Suprapubic skin (tissue), 4 donors: ENCODE data around the gene ZNF185. TPM values are rescaled to one million over a fixed set of nuclear protein-coding genes. Genes with fewer than 3 reads are reported as not detected.

ENCODE experiments used
- DNase-seq, 2 donors: peaks; one replicate each; pipeline ENCODE4 v3.0.0-alpha.2; 2019; ENCODE audit warnings: low spot score in 2 of 2
- H3K27ac ChIP-seq: fragments of 200-600 bp; sonication (generic); one replicate; pipeline ENCODE4 v1.5.1; 2019
- H3K27me3 ChIP-seq: fragments of 200-600 bp; sonication (generic); one replicate; pipeline ENCODE4 v1.5.1; 2019
- H3K36me3 ChIP-seq: fragments of 200-600 bp; sonication (generic); one replicate; pipeline ENCODE4 v1.5.1; 2019
- H3K4me1 ChIP-seq: fragments of 200-600 bp; sonication (generic); one replicate; pipeline ENCODE4 v1.5.1; 2019
- H3K4me3 ChIP-seq: fragments of 200-600 bp; sonication (generic); one replicate; pipeline ENCODE4 v1.5.1; 2019; ENCODE audit warnings: mild to moderate bottlenecking
- H3K9me3 ChIP-seq: fragments of 200-600 bp; sonication (generic); one replicate; pipeline ENCODE4 v1.5.1; 2019
- EP300 ChIP-seq: sonication (generic); formaldehyde crosslinking; IDR thresholded peaks from one replicate; pipeline ENCODE4 v1.6.1; 2017; ENCODE audit warnings: antibody characterized with exemption
- POLR2A ChIP-seq, 2 donors: fragments of 450-650 bp; IDR thresholded peaks; one replicate each; pipeline ENCODE4 v1.6.1; 2017; ENCODE audit warnings: antibody characterized with exemption in 2 of 2, mild to moderate bottlenecking in 2 of 2, moderate library complexity in 2 of 2
- POLR2AphosphoS5 ChIP-seq, 3 donors: sonication (generic); formaldehyde crosslinking; IDR thresholded peaks; one replicate each; pipeline ENCODE4 v1.6.1; 2017; ENCODE audit warnings: antibody characterized with exemption in 3 of 3
- WGBS: methylation state at CpG from one replicate; pipeline ENCODE4 v1.1.5; 2018; 5-methylcytosine and 5-hydroxymethylcytosine counted together
- total RNA-seq, 4 donors: library from RNA; depleted of rRNA; stranded (reverse); fragments of >200 nt; gene quantifications; one replicate each; pipeline ENCODE4 v1.1.0, GENCODE V29; 2016
- TF ChIP-seq, protein P1 (sequence below), 2 donors: fragments of 200-600 bp in 1 of 2; fragments of 450-650 bp in 1 of 2; sonication (generic) in 1 of 2; IDR thresholded peaks; one replicate each; pipeline ENCODE4 v1.5.1; 2016 to 2019; ENCODE audit warnings: antibody characterized with exemption in 2 of 2, mild to moderate bottlenecking in 1 of 2, moderate library complexity in 1 of 2

The ZNF185 gene
- total RNA-seq, 4 donors from 2014 or later, result 50.1 to 81.3 (median 66.1) TPM

DNA sequence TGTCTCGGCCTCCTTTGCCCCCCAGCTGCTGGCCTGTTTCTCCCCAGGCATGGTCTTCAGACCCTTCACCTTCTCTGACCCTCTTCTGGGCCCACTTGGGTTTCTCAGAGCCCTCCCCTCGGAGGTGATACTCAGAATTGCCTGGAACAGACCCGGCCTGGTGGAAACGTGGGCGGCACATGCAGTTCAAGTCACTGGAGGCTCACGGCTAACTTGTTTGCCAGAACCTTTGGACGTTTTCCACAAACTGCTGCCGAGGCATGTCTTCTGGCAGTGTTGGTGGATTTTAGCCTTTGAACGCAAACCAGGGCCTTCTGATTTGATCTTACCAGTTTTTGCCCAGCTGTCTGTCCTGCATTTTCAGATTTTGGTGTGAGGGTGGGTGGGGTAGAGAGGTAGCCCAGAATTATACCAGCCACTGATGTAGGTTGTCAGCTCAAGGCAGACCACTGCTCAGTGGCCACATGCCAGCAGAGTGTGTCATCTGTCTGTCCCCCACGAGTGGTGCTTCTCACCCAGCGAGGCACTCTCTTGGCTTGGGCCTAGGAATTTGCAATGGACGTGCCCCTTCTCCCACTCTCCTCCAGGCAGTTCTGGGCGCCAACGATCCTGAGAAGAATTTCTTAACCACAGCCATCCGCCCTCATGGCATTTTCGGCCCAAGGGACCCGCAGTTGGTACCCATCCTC lies 32.5 kb upstream of the ZNF185 start:
- H3K27ac ChIP-seq, result peak overlapping the region; percentile 14
- no peaks in the 10 kb centered on the region for H3K9me3 ChIP-seq
- DNase-seq, result no peak
- H3K36me3 ChIP-seq, result peaks cover 32% of the 10 kb centered on the region
- TF ChIP-seq POLR2AphosphoS5 (IDR thresholded peaks at IDR 0.05) (no peak), EP300 (no peak), POLR2A (IDR thresholded peaks at IDR 0.05) (no peak)
- TF ChIP-seq, protein P1, sequence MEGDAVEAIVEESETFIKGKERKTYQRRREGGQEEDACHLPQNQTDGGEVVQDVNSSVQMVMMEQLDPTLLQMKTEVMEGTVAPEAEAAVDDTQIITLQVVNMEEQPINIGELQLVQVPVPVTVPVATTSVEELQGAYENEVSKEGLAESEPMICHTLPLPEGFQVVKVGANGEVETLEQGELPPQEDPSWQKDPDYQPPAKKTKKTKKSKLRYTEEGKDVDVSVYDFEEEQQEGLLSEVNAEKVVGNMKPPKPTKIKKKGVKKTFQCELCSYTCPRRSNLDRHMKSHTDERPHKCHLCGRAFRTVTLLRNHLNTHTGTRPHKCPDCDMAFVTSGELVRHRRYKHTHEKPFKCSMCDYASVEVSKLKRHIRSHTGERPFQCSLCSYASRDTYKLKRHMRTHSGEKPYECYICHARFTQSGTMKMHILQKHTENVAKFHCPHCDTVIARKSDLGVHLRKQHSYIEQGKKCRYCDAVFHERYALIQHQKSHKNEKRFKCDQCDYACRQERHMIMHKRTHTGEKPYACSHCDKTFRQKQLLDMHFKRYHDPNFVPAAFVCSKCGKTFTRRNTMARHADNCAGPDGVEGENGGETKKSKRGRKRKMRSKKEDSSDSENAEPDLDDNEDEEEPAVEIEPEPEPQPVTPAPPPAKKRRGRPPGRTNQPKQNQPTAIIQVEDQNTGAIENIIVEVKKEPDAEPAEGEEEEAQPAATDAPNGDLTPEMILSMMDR (IDR thresholded peaks at IDR 0.05), result no peak
- H3K27me3 ChIP-seq, result no peaks in the 10 kb centered on the region
- H3K4me3 ChIP-seq, result no peak overlapping the region
- H3K4me1 ChIP-seq, result no peaks in the 10 kb centered on the region
- 83% methylated on average over 13 of the region's 17 CpGs for WGBS

DNA sequence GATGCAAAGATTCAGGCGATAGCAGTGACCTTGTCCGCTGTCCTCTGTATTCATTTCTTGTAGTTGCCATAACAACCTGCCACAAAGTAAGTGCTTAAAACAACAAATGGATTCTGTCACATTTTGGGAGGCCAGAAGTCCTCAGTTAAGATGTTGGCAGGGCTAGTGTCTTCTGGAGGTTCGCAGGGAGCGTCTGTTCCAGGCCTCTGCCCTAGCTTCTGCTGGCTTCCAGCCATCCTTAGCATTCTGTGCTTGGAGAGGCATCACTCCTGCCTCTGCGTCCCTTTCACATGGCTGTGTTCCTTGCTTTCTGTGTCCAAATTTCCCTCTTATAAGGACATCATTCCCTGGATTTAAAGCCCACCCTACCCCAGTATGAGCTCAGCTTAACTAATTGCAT lies 31.5 kb upstream of the ZNF185 start:
- H3K27me3 ChIP-seq, result no peaks in the 10 kb centered on the region
- H3K9me3 ChIP-seq, result no peaks in the 10 kb centered on the region
- TF ChIP-seq POLR2A (IDR thresholded peaks at IDR 0.05) (no peak), POLR2AphosphoS5 (IDR thresholded peaks at IDR 0.05) (no peak), EP300 (no peak)
- no peak overlapping the region for H3K4me3 ChIP-seq
- H3K27ac ChIP-seq, result no peak overlapping the region
- no peaks in the 10 kb centered on the region for H3K4me1 ChIP-seq
- peaks cover 32% of the 10 kb centered on the region for H3K36me3 ChIP-seq
- 82% methylated on average over 5 of the region's 5 CpGs for WGBS
- DNase-seq, result no peak

DNA sequence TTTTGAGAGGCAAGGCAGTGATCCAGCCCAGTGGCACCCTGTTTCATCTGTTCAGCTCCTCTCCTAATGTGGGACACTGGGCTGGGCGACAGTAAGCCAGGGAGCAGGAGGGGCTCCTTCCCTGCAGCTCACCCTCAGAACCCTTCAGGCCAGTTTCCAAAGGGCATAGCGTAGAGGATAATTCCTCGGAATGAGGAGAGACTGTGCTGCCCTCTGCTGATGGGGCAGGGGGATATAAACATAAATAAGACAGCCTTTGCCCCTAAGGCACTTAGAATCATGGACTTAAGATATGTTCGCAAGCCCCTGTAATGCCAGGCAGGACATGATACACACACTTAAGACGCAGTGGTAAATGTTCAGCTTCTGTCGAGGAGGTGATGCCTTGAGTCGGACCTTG lies 27.9 kb upstream of the ZNF185 start:
- WGBS, result 79% methylated on average over 7 of the region's 7 CpGs
- Histone ChIP-seq H3K9me3 (no peaks in the 10 kb centered on the region), H3K36me3 (peaks cover 30% of the 10 kb centered on the region), H3K4me1 (no peaks in the 10 kb centered on the region), H3K27ac (no peak overlapping the region), H3K27me3 (no peaks in the 10 kb centered on the region), H3K4me3 (no peak overlapping the region)
- DNase-seq, result no peak
- TF ChIP-seq POLR2AphosphoS5 (IDR thresholded peaks at IDR 0.05) (no peak), POLR2A (IDR thresholded peaks at IDR 0.05) (no peak), EP300 (no peak)
- TF ChIP-seq, protein P1 (IDR thresholded peaks at IDR 0.05), result no peak

DNA sequence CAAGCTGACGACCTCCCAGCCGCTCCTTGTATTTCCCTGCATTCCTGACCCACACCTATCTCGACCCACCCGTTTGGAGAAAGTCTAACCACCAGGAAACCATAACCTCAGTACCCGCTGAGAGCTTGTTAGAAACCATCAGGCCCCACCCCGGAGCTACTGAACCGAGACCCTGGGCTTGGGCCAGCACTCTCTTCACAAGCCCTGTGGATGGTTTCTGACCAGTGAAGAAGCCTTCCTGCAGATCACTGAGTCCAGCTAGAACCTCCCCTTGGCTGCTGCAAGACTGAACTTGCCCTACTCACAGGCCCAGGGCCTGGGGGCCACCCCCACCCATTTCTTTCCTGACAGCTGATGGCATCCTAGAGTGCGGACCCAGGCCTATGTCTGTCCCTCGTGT lies 26.6 kb upstream of the ZNF185 start:
- TF ChIP-seq, protein P1 (IDR thresholded peaks at IDR 0.05), result no peak
- TF ChIP-seq EP300, result no peak
- TF ChIP-seq POLR2AphosphoS5 (IDR thresholded peaks at IDR 0.05), result no peak
- Histone ChIP-seq H3K4me3 (no peak overlapping the region), H3K27ac (no peak overlapping the region), H3K4me1 (no peaks in the 10 kb centered on the region), H3K36me3 (peaks cover 30% of the 10 kb centered on the region), H3K9me3 (no peaks in the 10 kb centered on the region), H3K27me3 (no peaks in the 10 kb centered on the region)
- 64% methylated on average over 8 of the region's 9 CpGs for WGBS
- DNase-seq, result no peak

DNA sequence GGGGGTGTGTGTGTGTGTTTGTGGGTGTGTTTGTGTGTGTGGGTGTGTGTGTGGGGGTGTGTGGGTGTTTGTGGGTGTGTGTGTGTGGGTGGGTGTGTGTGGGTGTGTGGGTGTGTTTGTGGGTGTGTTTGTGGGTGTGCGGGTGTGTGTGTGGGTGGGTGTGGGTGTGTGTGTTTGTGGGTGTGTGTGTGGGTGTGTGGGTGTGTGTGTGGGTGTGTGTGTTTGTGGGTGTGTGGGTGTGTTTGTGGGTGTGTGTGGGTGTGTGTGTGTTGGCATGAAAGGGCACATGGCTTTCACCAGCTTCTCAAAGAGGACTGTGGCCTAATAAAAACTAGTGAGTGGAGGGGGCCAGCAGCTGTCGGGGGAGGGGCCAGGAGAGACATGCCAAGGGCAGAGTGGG lies 25.3 kb upstream of the ZNF185 start:
- H3K4me3 ChIP-seq, result no peak overlapping the region
- peaks cover 22% of the 10 kb centered on the region for H3K36me3 ChIP-seq
- no peaks in the 10 kb centered on the region for H3K27me3 ChIP-seq
- WGBS, result 71% methylated on average over 1 of the region's 2 CpGs
- H3K4me1 ChIP-seq, result peaks cover 3% of the 10 kb centered on the region
- no peak overlapping the region for H3K27ac ChIP-seq
- H3K9me3 ChIP-seq, result no peaks in the 10 kb centered on the region
- TF ChIP-seq EP300 (no peak), POLR2AphosphoS5 (IDR thresholded peaks at IDR 0.05) (no peak), POLR2A (IDR thresholded peaks at IDR 0.05) (no peak)
- TF ChIP-seq, protein P1 (IDR thresholded peaks at IDR 0.05), result no peak
- no peak for DNase-seq
